Measurements from ENCODE around the gene MAGI1. TPM values are rescaled to one million over a fixed set of nuclear protein-coding genes. Genes with fewer than 3 reads are reported as not detected.

The MAGI1 gene
- polyA plus RNA-seq, 1 experiment = 14.2 TPM

GRCh38 chr3:65742914-65743313 is 295.8 kb downstream of the MAGI1 start:
- CTCF ChIA-PET = interaction anchor here (0.9 to 2.7 kb wide), 3 partner anchors 8 to 303 kb away, joined by 3 to 15 read pairs (median 10); no protein-coding TSS in a partner anchor
- Histone ChIP-seq H3K4me3 (ENCODE audit: low read depth, low read length) (no peak overlapping the region), H3K27ac (ENCODE audit: low read depth, low read length) (no peak overlapping the region), H3K27me3 (ENCODE audit: control insufficient read depth, insufficient read depth, low read length) (no peaks in the 10 kb centered on the region), H3K9me3 (ENCODE audit: control insufficient read depth, insufficient read depth, low read length) (no peaks in the 10 kb centered on the region)
- TF ChIP-seq CTCF (IDR thresholded peaks at IDR 0.05; ENCODE audit: low read depth, low read length) = no peak
- DNase-seq (ENCODE audit: low read depth, low spot score) = no peak
- POLR2A ChIA-PET = no interaction called here

- Histone ChIP-seq H3K9me3 (ENCODE audit: control insufficient read depth, insufficient read depth, low read length) (no peaks in the 10 kb centered on the region), H3K4me3 (ENCODE audit: low read depth, low read length) (no peak overlapping the region), H3K27ac (ENCODE audit: low read depth, low read length) (no peak overlapping the region), H3K27me3 (ENCODE audit: control insufficient read depth, insufficient read depth, low read length) (no peaks in the 10 kb centered on the region)
- ChIA-PET CTCF (interaction anchor here (0.8 to 2.7 kb wide), 4 partner anchors 10 to 302 kb away, joined by 3 to 15 read pairs (median 5); no protein-coding TSS in a partner anchor), POLR2A (no interaction called here)
- no peak for TF ChIP-seq CTCF (IDR thresholded peaks at IDR 0.05; ENCODE audit: low read depth, low read length)
- DNase-seq (ENCODE audit: low read depth, low spot score) = no peak
Observed at GRCh38 chr3:65741540-65741939, 297.2 kb downstream of the MAGI1 start.

GRCh38 chr3:65739901-65740541 is 298.7 kb downstream of the MAGI1 start:
- ChIA-PET POLR2A (no interaction called here), CTCF (no interaction called here)
- DNase-seq (ENCODE audit: low read depth, low spot score) = no peak
- no peak overlapping the region for H3K4me3 ChIP-seq (ENCODE audit: low read depth, low read length)
- TF ChIP-seq CTCF (IDR thresholded peaks at IDR 0.05; ENCODE audit: low read depth, low read length) = no peak
- H3K27me3 ChIP-seq (ENCODE audit: control insufficient read depth, insufficient read depth, low read length) = no peaks in the 10 kb centered on the region
- H3K9me3 ChIP-seq (ENCODE audit: control insufficient read depth, insufficient read depth, low read length) = no peaks in the 10 kb centered on the region
- no peak overlapping the region for H3K27ac ChIP-seq (ENCODE audit: low read depth, low read length)

GRCh38 chr3:65734792-65735191 is 303.9 kb downstream of the MAGI1 start:
- Histone ChIP-seq H3K27me3 (ENCODE audit: control insufficient read depth, insufficient read depth, low read length) (no peaks in the 10 kb centered on the region), H3K9me3 (ENCODE audit: control insufficient read depth, insufficient read depth, low read length) (peaks cover 3% of the 10 kb centered on the region; the same call in 1 of the 2 replicates), H3K4me3 (ENCODE audit: low read depth, low read length) (no peak overlapping the region), H3K27ac (ENCODE audit: low read depth, low read length) (no peak overlapping the region)
- POLR2A ChIA-PET = no interaction called here
- no peak for TF ChIP-seq CTCF (IDR thresholded peaks at IDR 0.05; ENCODE audit: low read depth, low read length)
- DNase-seq (ENCODE audit: low read depth, low spot score) = no peak
- CTCF ChIA-PET = interaction anchor here (0.7 to 1.6 kb wide), 3 partner anchors 16 to 295 kb away, joined by 3 to 8 read pairs (median 6); no protein-coding TSS in a partner anchor

GRCh38 chr3:65734382-65734781 is 304.3 kb downstream of the MAGI1 start:
- Histone ChIP-seq H3K27ac (ENCODE audit: low read depth, low read length) (no peak overlapping the region), H3K9me3 (ENCODE audit: control insufficient read depth, insufficient read depth, low read length) (peaks cover 3% of the 10 kb centered on the region; the same call in 1 of the 2 replicates), H3K4me3 (ENCODE audit: low read depth, low read length) (no peak overlapping the region), H3K27me3 (ENCODE audit: control insufficient read depth, insufficient read depth, low read length) (no peaks in the 10 kb centered on the region)
- no peak for DNase-seq (ENCODE audit: low read depth, low spot score)
- ChIA-PET CTCF (interaction anchor here (0.7 to 1.6 kb wide), 3 partner anchors 16 to 295 kb away, joined by 3 to 8 read pairs (median 6); no protein-coding TSS in a partner anchor), POLR2A (no interaction called here)
- no peak for TF ChIP-seq CTCF (IDR thresholded peaks at IDR 0.05; ENCODE audit: low read depth, low read length)
